SU-DHL-6 (cell line): Measurements from ENCODE around the gene OXSR1.

Experiments used
- EZH2phosphoT487 ChIP-seq: fragments of 200-600 bp; sonication (generic), shearing (Covaris generic); conservative IDR thresholded peaks from 2 replicates; pipeline ENCODE4 v1.6.1; 2018; ENCODE audit warnings: mild to moderate bottlenecking, antibody characterized with exemption, low read length, moderate library complexity, mixed read lengths
- TF ChIP-seq, protein P1 (sequence below): fragments of 200-600 bp; sonication (generic); IDR thresholded peaks from one replicate; pipeline ENCODE4 v1.5.1; 2017; ENCODE audit warnings: antibody characterized with exemption, mild to moderate bottlenecking, low read length, moderate library complexity; ENCODE audit not compliant: insufficient read depth, poor library complexity, severe bottlenecking

DNA sequence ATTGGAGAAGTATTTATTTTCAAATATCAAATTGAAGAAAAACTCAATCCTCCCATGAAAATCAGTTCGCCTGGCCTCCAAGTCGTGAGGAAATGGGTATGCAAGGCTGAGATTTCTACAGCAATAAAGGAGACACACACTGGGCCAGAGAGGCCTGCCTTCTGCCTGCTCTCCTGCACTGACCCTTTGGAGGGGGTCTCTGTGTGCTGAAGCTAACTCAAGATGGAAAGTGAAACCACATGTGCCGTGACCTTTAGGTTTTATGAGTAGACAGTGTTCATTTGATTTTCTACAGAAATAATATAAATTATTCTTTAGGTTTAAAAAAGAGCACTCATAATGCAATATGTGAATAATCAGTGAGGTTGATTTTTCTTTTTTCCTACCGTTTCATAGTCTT is 88.4 kb downstream of the OXSR1 start:
- TF ChIP-seq, protein P1, sequence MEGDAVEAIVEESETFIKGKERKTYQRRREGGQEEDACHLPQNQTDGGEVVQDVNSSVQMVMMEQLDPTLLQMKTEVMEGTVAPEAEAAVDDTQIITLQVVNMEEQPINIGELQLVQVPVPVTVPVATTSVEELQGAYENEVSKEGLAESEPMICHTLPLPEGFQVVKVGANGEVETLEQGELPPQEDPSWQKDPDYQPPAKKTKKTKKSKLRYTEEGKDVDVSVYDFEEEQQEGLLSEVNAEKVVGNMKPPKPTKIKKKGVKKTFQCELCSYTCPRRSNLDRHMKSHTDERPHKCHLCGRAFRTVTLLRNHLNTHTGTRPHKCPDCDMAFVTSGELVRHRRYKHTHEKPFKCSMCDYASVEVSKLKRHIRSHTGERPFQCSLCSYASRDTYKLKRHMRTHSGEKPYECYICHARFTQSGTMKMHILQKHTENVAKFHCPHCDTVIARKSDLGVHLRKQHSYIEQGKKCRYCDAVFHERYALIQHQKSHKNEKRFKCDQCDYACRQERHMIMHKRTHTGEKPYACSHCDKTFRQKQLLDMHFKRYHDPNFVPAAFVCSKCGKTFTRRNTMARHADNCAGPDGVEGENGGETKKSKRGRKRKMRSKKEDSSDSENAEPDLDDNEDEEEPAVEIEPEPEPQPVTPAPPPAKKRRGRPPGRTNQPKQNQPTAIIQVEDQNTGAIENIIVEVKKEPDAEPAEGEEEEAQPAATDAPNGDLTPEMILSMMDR = no peak
- no peak for TF ChIP-seq EZH2phosphoT487
